Measurements from ENCODE around the gene ADAMTS20. TPM values are rescaled to one million over a fixed set of nuclear protein-coding genes. Genes with fewer than 3 reads are reported as not detected.

The ADAMTS20 gene
- polyA plus RNA-seq, 1 experiment, result not detected

- Histone ChIP-seq H3K27me3 (ENCODE audit: control insufficient read depth, insufficient read depth, low read length) (no peaks in the 10 kb centered on the region), H3K4me3 (ENCODE audit: low read depth, low read length) (no peak overlapping the region), H3K36me3 (ENCODE audit: control insufficient read depth, insufficient read depth, low read length) (no peaks in the 10 kb centered on the region)
- DNase-seq (ENCODE audit: low read depth), result no peak
- POLR2A ChIA-PET, result no interaction called here
- CTCF ChIA-PET, result no interaction called here
- no peak for TF ChIP-seq CTCF (IDR thresholded peaks at IDR 0.05; ENCODE audit: insufficient read depth, low read depth, low read length)
Observed at GRCh38 chr12:43585676-43586075, 33.7 kb upstream of the ADAMTS20 start.

GRCh38 chr12:43580601-43581000 is 28.6 kb upstream of the ADAMTS20 start:
- Histone ChIP-seq H3K4me3 (ENCODE audit: low read depth, low read length) (no peak overlapping the region), H3K27me3 (ENCODE audit: control insufficient read depth, insufficient read depth, low read length) (no peaks in the 10 kb centered on the region), H3K36me3 (ENCODE audit: control insufficient read depth, insufficient read depth, low read length) (no peaks in the 10 kb centered on the region)
- no peak for TF ChIP-seq CTCF (IDR thresholded peaks at IDR 0.05; ENCODE audit: insufficient read depth, low read depth, low read length)
- POLR2A ChIA-PET, result no interaction called here
- no peak for DNase-seq (ENCODE audit: low read depth)
- CTCF ChIA-PET, result interaction anchor here (1.7 kb wide), 1 partner anchor 10 kb away, joined by 5 read pairs; no protein-coding TSS in a partner anchor

GRCh38 chr12:43579206-43579605 is 27.2 kb upstream of the ADAMTS20 start:
- Histone ChIP-seq H3K27me3 (ENCODE audit: control insufficient read depth, insufficient read depth, low read length) (no peaks in the 10 kb centered on the region), H3K36me3 (ENCODE audit: control insufficient read depth, insufficient read depth, low read length) (no peaks in the 10 kb centered on the region), H3K4me3 (ENCODE audit: low read depth, low read length) (no peak overlapping the region)
- ChIA-PET CTCF (interaction anchor here (1.0 kb wide), 1 partner anchor 48 kb away, joined by 3 read pairs; no protein-coding TSS in a partner anchor), POLR2A (no interaction called here)
- no peak for TF ChIP-seq CTCF (IDR thresholded peaks at IDR 0.05; ENCODE audit: insufficient read depth, low read depth, low read length)
- DNase-seq (ENCODE audit: low read depth), result no peak

GRCh38 chr12:43578782-43579181 is 26.8 kb upstream of the ADAMTS20 start:
- no peak overlapping the region for H3K4me3 ChIP-seq (ENCODE audit: low read depth, low read length)
- DNase-seq (ENCODE audit: low read depth), result no peak
- POLR2A ChIA-PET, result no interaction called here
- H3K36me3 ChIP-seq (ENCODE audit: control insufficient read depth, insufficient read depth, low read length), result no peaks in the 10 kb centered on the region
- no peaks in the 10 kb centered on the region for H3K27me3 ChIP-seq (ENCODE audit: control insufficient read depth, insufficient read depth, low read length)
- no peak for TF ChIP-seq CTCF (IDR thresholded peaks at IDR 0.05; ENCODE audit: insufficient read depth, low read depth, low read length)
- CTCF ChIA-PET, result interaction anchor here (1.0 kb wide), 1 partner anchor 48 kb away, joined by 3 read pairs; no protein-coding TSS in a partner anchor

GRCh38 chr12:43577381-43577780 is 25.4 kb upstream of the ADAMTS20 start:
- no peak for DNase-seq (ENCODE audit: low read depth)
- no peaks in the 10 kb centered on the region for H3K36me3 ChIP-seq (ENCODE audit: control insufficient read depth, insufficient read depth, low read length)
- no peak overlapping the region for H3K4me3 ChIP-seq (ENCODE audit: low read depth, low read length)
- no peaks in the 10 kb centered on the region for H3K27me3 ChIP-seq (ENCODE audit: control insufficient read depth, insufficient read depth, low read length)
- ChIA-PET POLR2A (no interaction called here), CTCF (no interaction called here)
- no peak for TF ChIP-seq CTCF (IDR thresholded peaks at IDR 0.05; ENCODE audit: insufficient read depth, low read depth, low read length)

Data from BJ (cell line).